Measurements from ENCODE around the gene YAP1.

Gene YAP1

GRCh38 chr11:102187416-102188151 lies 77.3 kb downstream of the YAP1 start:
- Histone ChIP-seq H2AFZ (ENCODE audit: low read depth, low read length, severe bottlenecking) (no peak overlapping the region), H3K9me2 (replicated peaks; ENCODE audit: insufficient read depth, low read length) (no peaks in the 10 kb centered on the region), H3F3A (ENCODE audit: insufficient read depth) (no peaks in the 10 kb centered on the region), H3K9me3 (ENCODE audit: insufficient read depth, low read length) (no peaks in the 10 kb centered on the region), H3K27me3 (ENCODE audit: low read length) (no peaks in the 10 kb centered on the region), H3K4me2 (ENCODE audit: low read depth, low read length, poor library complexity, severe bottlenecking) (no peak overlapping the region), H3K4me3 (ENCODE audit: insufficient read depth, low read length, poor library complexity, severe bottlenecking) (no peak overlapping the region), H3K9ac (ENCODE audit: low read length) (no peak overlapping the region), H3K27ac (ENCODE audit: low read depth, low read length) (no peak overlapping the region), H3K36me3 (ENCODE audit: low read length) (no peaks in the 10 kb centered on the region), H3K79me2 (ENCODE audit: insufficient read depth, low read length) (no peaks in the 10 kb centered on the region), H4K20me1 (ENCODE audit: low read depth, low read length) (no peaks in the 10 kb centered on the region)
- no peak for TF ChIP-seq CTCF (IDR thresholded peaks at IDR 0.05; ENCODE audit: insufficient read depth, low read length, poor library complexity, severe bottlenecking)
- no peak for TF ChIP-seq EZH2phosphoT487 (conservative IDR thresholded peaks at IDR 0.05; ENCODE audit: low read length)

- Histone ChIP-seq H3K9me2 (replicated peaks; ENCODE audit: insufficient read depth, low read length) (no peaks in the 10 kb centered on the region), H3K36me3 (ENCODE audit: low read length) (no peaks in the 10 kb centered on the region)
- TF ChIP-seq CTCF (IDR thresholded peaks at IDR 0.05; ENCODE audit: insufficient read depth, low read length, poor library complexity, severe bottlenecking): no peak
- TF ChIP-seq EZH2phosphoT487 (conservative IDR thresholded peaks at IDR 0.05; ENCODE audit: low read length): no peak
Measured at GRCh38 chr11:102188488-102188887, 78.2 kb downstream of the YAP1 start.

DNA sequence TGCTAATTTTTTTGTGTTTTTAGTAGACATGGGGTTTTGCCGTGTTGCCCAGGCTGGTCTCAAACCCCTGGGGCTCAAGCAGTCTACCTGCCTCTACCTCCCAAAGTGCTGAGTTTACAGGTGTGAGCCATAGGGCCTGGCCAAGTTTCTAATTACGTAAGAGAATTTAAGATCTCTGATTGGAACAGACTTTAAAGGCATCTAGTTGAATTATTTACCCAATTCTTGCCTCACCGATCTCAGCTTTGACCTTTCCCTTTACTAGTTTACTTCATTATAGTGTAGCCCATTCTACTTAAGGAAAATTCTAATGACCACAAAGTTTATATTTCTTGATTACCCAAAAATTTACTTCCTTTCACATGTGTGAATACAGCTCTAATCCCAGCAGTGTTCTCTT lies 81.6 kb downstream of the YAP1 start:
- no peak overlapping the region for H3K27ac ChIP-seq (ENCODE audit: low read depth, low read length)
- TF ChIP-seq EZH2phosphoT487 (conservative IDR thresholded peaks at IDR 0.05; ENCODE audit: low read length) (no peak), CTCF (IDR thresholded peaks at IDR 0.05; ENCODE audit: insufficient read depth, low read length, poor library complexity, severe bottlenecking) (no peak)

More at GRCh38 chr11:102188488-102188887, 78.2 kb downstream of the YAP1 start:
- Histone ChIP-seq H3K9ac (ENCODE audit: low read length) (no peak overlapping the region), H3K9me3 (ENCODE audit: insufficient read depth, low read length) (no peaks in the 10 kb centered on the region), H3K27me3 (ENCODE audit: low read length) (no peaks in the 10 kb centered on the region), H4K20me1 (ENCODE audit: low read depth, low read length) (no peaks in the 10 kb centered on the region), H2AFZ (ENCODE audit: low read depth, low read length, severe bottlenecking) (no peak overlapping the region), H3K79me2 (ENCODE audit: insufficient read depth, low read length) (no peaks in the 10 kb centered on the region), H3K4me2 (ENCODE audit: low read depth, low read length, poor library complexity, severe bottlenecking) (no peak overlapping the region), H3K27ac (ENCODE audit: low read depth, low read length) (no peak overlapping the region), H3K4me3 (ENCODE audit: insufficient read depth, low read length, poor library complexity, severe bottlenecking) (no peak overlapping the region), H3F3A (ENCODE audit: insufficient read depth) (no peaks in the 10 kb centered on the region)

More for the DNA sequence above, 81.6 kb downstream of the YAP1 start:
- H3K27me3 ChIP-seq (ENCODE audit: low read length): no peaks in the 10 kb centered on the region
- H2AFZ ChIP-seq (ENCODE audit: low read depth, low read length, severe bottlenecking): no peak overlapping the region
- no peaks in the 10 kb centered on the region for H3K9me3 ChIP-seq (ENCODE audit: insufficient read depth, low read length)
- no peak overlapping the region for H3K4me3 ChIP-seq (ENCODE audit: insufficient read depth, low read length, poor library complexity, severe bottlenecking)
- no peaks in the 10 kb centered on the region for H3K36me3 ChIP-seq (ENCODE audit: low read length)
- no peaks in the 10 kb centered on the region for H3F3A ChIP-seq (ENCODE audit: insufficient read depth)
- H3K9me2 ChIP-seq (replicated peaks; ENCODE audit: insufficient read depth, low read length): no peaks in the 10 kb centered on the region
- no peaks in the 10 kb centered on the region for H3K79me2 ChIP-seq (ENCODE audit: insufficient read depth, low read length)
- H3K9ac ChIP-seq (ENCODE audit: low read length): no peak overlapping the region
- no peak overlapping the region for H3K4me2 ChIP-seq (ENCODE audit: low read depth, low read length, poor library complexity, severe bottlenecking)
- H4K20me1 ChIP-seq (ENCODE audit: low read depth, low read length): no peaks in the 10 kb centered on the region
